ENCODE results near the gene KDM3A.

GRCh38 chr2:86441882-86442641 lies 891 bp downstream of the KDM3A start:
- TF ChIP-seq LEF1 (IDR thresholded peaks at IDR 0.05; ENCODE audit: borderline replicate concordance) = no peak
- no peak for TF ChIP-seq SP1 (IDR thresholded peaks at IDR 0.05)
- no peak for TF ChIP-seq FOXM1 (IDR thresholded peaks at IDR 0.05; ENCODE audit: borderline replicate concordance)
- TF ChIP-seq ELF4 (IDR thresholded peaks at IDR 0.05) = no peak
- no peak for TF ChIP-seq BHLHE40 (IDR thresholded peaks at IDR 0.05; ENCODE audit: borderline replicate concordance)
- no peak for TF ChIP-seq TARDBP (IDR thresholded peaks at IDR 0.05)
- no peak for TF ChIP-seq FOXK2 (IDR thresholded peaks at IDR 0.05)
- TF ChIP-seq HDGF (IDR thresholded peaks at IDR 0.05; ENCODE audit: borderline replicate concordance) = no peak
- no peak for TF ChIP-seq FOXA1 (IDR thresholded peaks at IDR 0.05)
- TF ChIP-seq ZNF384 (IDR thresholded peaks at IDR 0.05) = no peak

Data from HEK293T (cell line).